HFFc6 (cell line): Measurements from ENCODE around the gene FAM222B. TPM values are rescaled to one million over a fixed set of nuclear protein-coding genes. Genes with fewer than 3 reads are reported as not detected.
"Not testable (repeated sequence)": the region's sequence is repeated elsewhere in the genome, so short reads cannot be mapped to it uniquely, and the experiment has no call there.

Source experiments
- DNase-seq: peaks from one replicate; pipeline ENCODE4 v3.0.0-alpha.2; 2018
- H3K27ac Mint-ChIP-seq: 2 replicates; pipeline ENCODE4 v1.8.0; 2020; ENCODE audit warnings: mild to moderate bottlenecking, mixed read lengths
- H3K27me3 Mint-ChIP-seq: 2 replicates; pipeline ENCODE4 v1.8.0; 2021; ENCODE audit warnings: mild to moderate bottlenecking, moderate library complexity, mixed read lengths; ENCODE audit not compliant: insufficient read depth
- H3K36me3 Mint-ChIP-seq: 2 replicates; pipeline ENCODE4 v1.8.0; 2021; ENCODE audit warnings: low read depth, mixed read lengths
- H3K4me1 Mint-ChIP-seq: 2 replicates; pipeline ENCODE4 v1.8.0; 2020; ENCODE audit warnings: low read depth, mixed read lengths
- H3K4me3 Mint-ChIP-seq: 2 replicates; pipeline ENCODE4 v1.8.0; 2020; ENCODE audit warnings: mild to moderate bottlenecking, moderate library complexity, mixed read lengths
- H3K9me3 Mint-ChIP-seq: 2 replicates; pipeline ENCODE4 v1.8.0; 2020; ENCODE audit warnings: mild to moderate bottlenecking, mixed read lengths
- CTCF ChIP-seq: fragments of 200-600 bp; sonication (generic); IDR thresholded peaks from 2 replicates; pipeline ENCODE4 v1.5.0; 2021; ENCODE audit warnings: antibody characterized with exemption, mild to moderate bottlenecking
- total RNA-seq, 6 experiments: library from RNA; stranded (reverse); fragmentation: NEBNext Ultra II Directional; extraction: Animal tissue kit (Norgen Biotek cat#: 25700); gene quantifications; 2 replicates in 1 of 6; 3 replicates in 5 of 6; pipeline ENCODE4 v1.2.3, GENCODE V29; 2021

Gene FAM222B
- total RNA-seq, 6 experiments from 2014 or later = 14.5 to 17.2 (median 16.6) TPM

GRCh38 chr17:28796062-28796461, 46.5 kb downstream of the FAM222B start:
- Mint-ChIP-seq H3K9me3 (no peaks in the 10 kb centered on the region), H3K27ac (no peak overlapping the region), H3K36me3 (no peaks in the 10 kb centered on the region), H3K4me1 (peaks cover 6% of the 10 kb centered on the region; the same call in 1 of the 2 replicates), H3K4me3 (no peak overlapping the region), H3K27me3 (no peaks in the 10 kb centered on the region)
- no peak for DNase-seq
- TF ChIP-seq CTCF = no peak

- H3K36me3 Mint-ChIP-seq, DNase-seq, H3K4me3 Mint-ChIP-seq, H3K9me3 Mint-ChIP-seq, H3K27me3 Mint-ChIP-seq, H3K4me1 Mint-ChIP-seq, H3K27ac Mint-ChIP-seq: not testable (repeated sequence)
These were observed 47.6 kb downstream of the FAM222B start for GRCh38 chr17:28794846-28795441.

GRCh38 chr17:28792877-28793661, 49.5 kb downstream of the FAM222B start:
- Mint-ChIP-seq H3K4me1 (peaks cover 6% of the 10 kb centered on the region; the same call in 1 of the 2 replicates), H3K4me3 (no peak overlapping the region), H3K36me3 (no peaks in the 10 kb centered on the region), H3K27me3 (no peaks in the 10 kb centered on the region), H3K27ac (no peak overlapping the region), H3K9me3 (no peaks in the 10 kb centered on the region)
- no peak for TF ChIP-seq CTCF
- no peak for DNase-seq

- H3K4me3 Mint-ChIP-seq = no peak overlapping the region
- no peaks in the 10 kb centered on the region for H3K9me3 Mint-ChIP-seq
- H3K27me3 Mint-ChIP-seq = no peaks in the 10 kb centered on the region; the same call in 1 of the 2 replicates
- no peak for DNase-seq
- H3K27ac Mint-ChIP-seq = no peak overlapping the region
- H3K36me3 Mint-ChIP-seq = no peaks in the 10 kb centered on the region
- TF ChIP-seq CTCF = no peak
- H3K4me1 Mint-ChIP-seq = peaks cover 2% of the 10 kb centered on the region; the same call in 1 of the 2 replicates
These were observed 54.5 kb downstream of the FAM222B start for GRCh38 chr17:28788100-28788499.

GRCh38 chr17:28783161-28783560, 59.4 kb downstream of the FAM222B start:
- H3K9me3 Mint-ChIP-seq = no peaks in the 10 kb centered on the region
- peaks cover 9% of the 10 kb centered on the region for H3K4me1 Mint-ChIP-seq
- no peak for TF ChIP-seq CTCF
- H3K4me3 Mint-ChIP-seq = no peak overlapping the region
- no peaks in the 10 kb centered on the region; the same call in 1 of the 2 replicates for H3K27me3 Mint-ChIP-seq
- H3K36me3 Mint-ChIP-seq = peaks cover 11% of the 10 kb centered on the region
- H3K27ac Mint-ChIP-seq = no peak overlapping the region
- DNase-seq = no peak

GRCh38 chr17:28779601-28780000, 63.0 kb downstream of the FAM222B start:
- DNase-seq, H3K27me3 Mint-ChIP-seq, H3K27ac Mint-ChIP-seq, H3K9me3 Mint-ChIP-seq, H3K4me3 Mint-ChIP-seq: not testable (repeated sequence)
- H3K4me1 Mint-ChIP-seq = peaks cover 22% of the 10 kb centered on the region
- peaks cover 11% of the 10 kb centered on the region for H3K36me3 Mint-ChIP-seq
